CD14-positive monocyte (primary cell): Measurements from ENCODE around the gene DNAH2. TPM values are rescaled to one million over a fixed set of nuclear protein-coding genes. Genes with fewer than 3 reads are reported as not detected.

ENCODE experiments used
- DNase-seq, 3 donors: peaks; one replicate each; pipeline ENCODE4 v3.0.0-alpha.2; 2011 to 2022
- H2AFZ ChIP-seq: 2 replicates; pipeline ENCODE4 v1.6.0; 2012; ENCODE audit warnings: mild to moderate bottlenecking, low read depth, low read length, inconsistent platforms; ENCODE audit not compliant: insufficient read depth, poor library complexity, severe bottlenecking
- H3K27ac ChIP-seq, 2 donors: 1 replicate in 1 of 2; 2 replicates in 1 of 2; pipeline ENCODE4 v1.5.1; 2012 to 2013; ENCODE audit warnings: low read length in 2 of 2, control low read depth in 1 of 2, inconsistent platforms in 1 of 2, low read depth in 1 of 2, mild to moderate bottlenecking in 1 of 2
- H3K27me3 ChIP-seq, 2 donors: one replicate each; pipeline versions ENCODE4 v1.6.0 to v1.6.1; 2011 to 2013; ENCODE audit warnings: low read length in 2 of 2; ENCODE audit not compliant: control insufficient read depth in 2 of 2, insufficient read depth in 2 of 2
- H3K36me3 ChIP-seq, 2 donors: replicated peaks in 1 of 2; 1 replicate in 1 of 2; 2 replicates in 1 of 2; pipeline versions ENCODE4 v1.5.1 to v1.6.1; 2012 to 2013; ENCODE audit warnings: low read length in 2 of 2, control low read depth in 1 of 2, inconsistent platforms in 1 of 2, mild to moderate bottlenecking in 1 of 2; ENCODE audit not compliant: insufficient read depth in 2 of 2, control insufficient read depth in 1 of 2
- H3K4me1 ChIP-seq, 2 donors: 1 replicate in 1 of 2; 2 replicates in 1 of 2; pipeline versions ENCODE4 v1.5.1 to v1.6.1; 2012 to 2013; ENCODE audit warnings: low read length in 2 of 2, control low read depth in 1 of 2, inconsistent platforms in 1 of 2, mild to moderate bottlenecking in 1 of 2, moderate library complexity in 1 of 2; ENCODE audit not compliant: insufficient read depth in 2 of 2, control insufficient read depth in 1 of 2
- H3K4me2 ChIP-seq: replicated peaks from 2 replicates; pipeline ENCODE3; 2012; ENCODE audit warnings: low read length, moderate library complexity, mild to moderate bottlenecking; ENCODE audit not compliant: poor library complexity, severe bottlenecking; ENCODE audit errors: extremely low read depth
- H3K4me3 ChIP-seq, 3 experiments: fragments of 200-600 bp in 1 of 3; sonication (generic) in 1 of 3; replicated peaks in 1 of 3; 1 replicate in 2 of 3; 2 replicates in 1 of 3; pipeline ENCODE4 v1.5.1; 2011 to 2013; ENCODE audit warnings: low read length in 3 of 3, mild to moderate bottlenecking in 3 of 3, control low read depth in 2 of 3, low read depth in 2 of 3, inconsistent platforms in 1 of 3, moderate library complexity in 1 of 3
- H3K79me2 ChIP-seq: 2 replicates; pipeline ENCODE4 v1.6.0; 2012; ENCODE audit warnings: mild to moderate bottlenecking, control low read depth, inconsistent platforms, low read length, moderate library complexity; ENCODE audit not compliant: insufficient read depth
- H3K9ac ChIP-seq: 2 replicates; pipeline ENCODE4 v1.6.0; 2017; ENCODE audit warnings: low read length, mild to moderate bottlenecking; ENCODE audit not compliant: insufficient read depth, poor library complexity, severe bottlenecking
- H3K9me3 ChIP-seq, 2 donors: replicated peaks in 1 of 2; 1 replicate in 1 of 2; 2 replicates in 1 of 2; pipeline versions ENCODE4 v1.5.1 to v1.6.1; 2012 to 2013; ENCODE audit warnings: low read length in 2 of 2, control low read depth in 1 of 2; ENCODE audit not compliant: control insufficient read depth in 1 of 2, insufficient read depth in 1 of 2
- H4K20me1 ChIP-seq: 2 replicates; pipeline ENCODE4 v1.6.0; 2012; ENCODE audit warnings: mild to moderate bottlenecking, low read length, control low read depth, moderate library complexity; ENCODE audit not compliant: insufficient read depth
- H3K27ac Mint-ChIP-seq, 7 donors: one replicate each; pipeline ENCODE4 v1.8.0; 2020; ENCODE audit warnings: mild to moderate bottlenecking in 7 of 7, mixed read lengths in 7 of 7, moderate library complexity in 6 of 7, inconsistent platforms in 2 of 7
- H3K27me3 Mint-ChIP-seq, 3 donors: one replicate each; pipeline ENCODE4 v1.8.0; 2021 to 2022; ENCODE audit warnings: low read depth in 3 of 3, mild to moderate bottlenecking in 3 of 3, mixed read lengths in 3 of 3, moderate library complexity in 3 of 3, inconsistent platforms in 1 of 3
- H3K36me3 Mint-ChIP-seq, 2 donors: one replicate each; pipeline ENCODE4 v1.8.0; 2020; ENCODE audit warnings: mixed read lengths in 2 of 2, inconsistent platforms in 1 of 2, mild to moderate bottlenecking in 1 of 2
- H3K4me1 Mint-ChIP-seq: one replicate; pipeline ENCODE4 v1.8.0; 2020; ENCODE audit warnings: mild to moderate bottlenecking, mixed read lengths
- H3K4me3 Mint-ChIP-seq, 2 donors: one replicate each; pipeline ENCODE4 v1.8.0; 2020; ENCODE audit warnings: mild to moderate bottlenecking in 2 of 2, mixed read lengths in 2 of 2, moderate library complexity in 1 of 2
- H3K9me3 Mint-ChIP-seq, 7 donors: one replicate each; pipeline ENCODE4 v1.8.0; 2020 to 2022; ENCODE audit warnings: mixed read lengths in 7 of 7, mild to moderate bottlenecking in 6 of 7, moderate library complexity in 6 of 7, inconsistent platforms in 2 of 7
- CTCF ChIP-seq: fragments of 200-600 bp; IDR thresholded peaks from one replicate; pipeline ENCODE4 v1.8.0; 2022; ENCODE audit warnings: antibody characterized with exemption, mild to moderate bottlenecking
- WGBS: methylation state at CpG from one replicate; pipeline ENCODE4 v1.1.5; 2013; ENCODE audit warnings: missing lambda C conversion rate; ENCODE audit not compliant: insufficient coverage; 5-methylcytosine and 5-hydroxymethylcytosine counted together
- intact Hi-C, 2 donors: fragments of 100-400 bp; cut with micrococcal nuclease; formaldehyde crosslinking; loops; one replicate each; pipeline versions ENCODE4 v1.15.0 to v1.15.1; 2023
- polyA plus RNA-seq, 3 donors: library from polyadenylated mRNA; depleted of rRNA in 1 of 3; unstranded in 2 of 3; stranded (reverse) in 1 of 3; fragments of 300-500 nt in 2 of 3; fragments of >200 nt in 1 of 3; fragmentation: Illumina TruSeq in 2 of 3; gene quantifications; 1 replicate in 2 of 3; 2 replicates in 1 of 3; pipeline ENCODE4 v1.2.3, GENCODE V29; 2012 to 2021

Gene DNAH2
- polyA plus RNA-seq, 3 donors, result 0.03 to 0.15 TPM; not detected in 1

- Mint-ChIP-seq H3K4me1 (peaks cover 11% of the 10 kb centered on the region), H3K4me3 (no peak overlapping the region), H3K9me3 (no peaks in the 10 kb centered on the region), H3K27ac (no peak overlapping the region), H3K27me3 (no peaks in the 10 kb centered on the region), H3K36me3 (peaks cover 0 to 2% of the 10 kb centered on the region in 2 donors)
- Histone ChIP-seq H3K36me3 (no peaks in the 10 kb centered on the region), H2AFZ (peak overlapping the region; percentile 67), H3K27ac (peak overlapping the region; percentile 15 to 34), H3K4me2 (peak overlapping the region; percentile 46), H3K4me1 (peaks cover 48 to 62% of the 10 kb centered on the region in 2 donors), H3K79me2 (peaks cover 56% of the 10 kb centered on the region), H3K9ac (peak overlapping the region; percentile 1), H3K27me3 (no peaks in the 10 kb centered on the region), H3K9me3 (no peaks in the 10 kb centered on the region), H3K4me3 (peak overlapping the region in 1 of 3 experiments; percentile 37), H4K20me1 (no peaks in the 10 kb centered on the region)
- intact Hi-C loops, result loop anchor here in 1 of 2 donors (2.0 kb wide), 1 partner anchor 15 kb away; no protein-coding TSS in a partner anchor
- WGBS, result 25% methylated on average over 7 of the region's 7 CpGs
- TF ChIP-seq CTCF, result no peak
- DNase-seq, result peak in 2 of 3 donors; percentile 15 to 36
Measured at GRCh38 chr17:7881276-7882054, 163.9 kb downstream of the DNAH2 start.

DNA sequence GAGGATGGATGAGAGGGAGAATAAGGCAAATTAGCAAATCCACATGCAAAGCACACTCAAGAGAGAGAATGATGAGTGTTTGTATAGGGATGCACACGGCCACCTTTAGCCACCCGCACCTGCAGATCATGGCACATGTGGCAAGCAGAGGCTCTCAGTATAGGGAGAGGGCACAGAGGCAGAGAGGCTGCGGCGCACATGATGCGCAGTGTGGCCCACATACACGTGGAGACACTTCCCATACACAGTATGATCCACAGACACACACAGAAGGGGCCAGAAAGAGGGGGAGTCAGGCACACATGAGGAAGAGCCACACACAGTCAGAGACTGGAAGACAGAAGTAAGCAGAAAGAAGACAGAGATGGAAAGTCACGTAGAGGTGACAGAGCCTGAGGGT lies 164.5 kb downstream of the DNAH2 start:
- peaks cover 0 to 2% of the 10 kb centered on the region in 2 donors for H3K36me3 Mint-ChIP-seq
- intact Hi-C loops, result no loop called here
- H3K9me3 ChIP-seq, result no peaks in the 10 kb centered on the region

More for the DNA sequence above, 164.5 kb downstream of the DNAH2 start:
- no peaks in the 10 kb centered on the region for H3K36me3 ChIP-seq
- H3K9me3 Mint-ChIP-seq, result no peaks in the 10 kb centered on the region
- H3K27ac ChIP-seq, result peak overlapping the region; percentile 15 to 34
- H3K4me1 ChIP-seq, result peaks cover 52 to 63% of the 10 kb centered on the region in 2 donors
- H3K4me3 ChIP-seq, result peak overlapping the region in 1 of 3 experiments; percentile 37
- peak overlapping the region; percentile 46 for H3K4me2 ChIP-seq
- H3K27ac Mint-ChIP-seq, result no peak overlapping the region
- H3K9ac ChIP-seq, result no peak overlapping the region
- WGBS, result no CpG with 5 or more reads among the region's 7 CpGs
- H4K20me1 ChIP-seq, result no peaks in the 10 kb centered on the region
- H3K27me3 Mint-ChIP-seq, result no peaks in the 10 kb centered on the region
- H3K27me3 ChIP-seq, result no peaks in the 10 kb centered on the region
- DNase-seq, result no peak
- peaks cover 60% of the 10 kb centered on the region for H3K79me2 ChIP-seq
- H3K4me3 Mint-ChIP-seq, result no peak overlapping the region
- H2AFZ ChIP-seq, result peak overlapping the region; percentile 67
- TF ChIP-seq CTCF, result no peak
- peaks cover 7% of the 10 kb centered on the region for H3K4me1 Mint-ChIP-seq
